GM12865 (cell line): Measurements from ENCODE around the gene XRCC1.

ENCODE experiments used
- DNase-seq: peaks from one replicate; pipeline ENCODE4 v3.0.0; 2010; ENCODE audit warnings: low read depth
- H3K4me3 ChIP-seq: 2 replicates; pipeline ENCODE4 v1.5.1; 2011; ENCODE audit warnings: mild to moderate bottlenecking, low read depth, low read length, control low read depth
- TF ChIP-seq, protein P1 (sequence below): IDR thresholded peaks from 2 replicates; pipeline ENCODE4 v1.5.1; 2011; ENCODE audit warnings: low read length, control low read depth, low read depth, inconsistent platforms; ENCODE audit not compliant: insufficient read depth; ENCODE audit errors: missing control alignments

The XRCC1 gene

DNA sequence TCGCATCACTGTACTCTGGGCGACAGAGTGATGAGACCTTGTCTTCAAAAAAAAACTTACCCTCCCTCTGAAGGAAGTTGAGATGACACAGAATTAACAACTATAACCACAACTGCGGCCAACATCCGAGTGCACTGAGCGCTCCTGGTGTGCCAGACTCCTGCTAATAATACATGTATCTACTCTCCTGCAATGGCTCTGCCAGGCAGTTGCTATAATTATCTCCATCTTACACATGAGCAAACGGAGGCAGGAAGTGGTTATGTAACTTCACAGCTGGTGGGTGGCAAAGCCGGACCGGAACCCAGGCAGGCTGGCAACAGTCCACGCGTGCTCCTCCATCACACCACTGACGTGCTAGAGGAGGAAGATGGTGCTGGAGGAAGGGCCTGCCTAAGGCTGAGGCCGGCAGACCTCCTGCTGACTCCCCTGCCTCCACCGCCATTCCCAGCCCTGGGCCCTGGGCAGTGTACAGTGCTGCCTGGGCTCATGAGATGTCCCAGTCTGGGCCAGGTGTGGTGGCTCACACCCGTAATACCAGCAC lies 12.6 kb downstream of the XRCC1 start:
- no peak overlapping the region for H3K4me3 ChIP-seq
- TF ChIP-seq, protein P1, sequence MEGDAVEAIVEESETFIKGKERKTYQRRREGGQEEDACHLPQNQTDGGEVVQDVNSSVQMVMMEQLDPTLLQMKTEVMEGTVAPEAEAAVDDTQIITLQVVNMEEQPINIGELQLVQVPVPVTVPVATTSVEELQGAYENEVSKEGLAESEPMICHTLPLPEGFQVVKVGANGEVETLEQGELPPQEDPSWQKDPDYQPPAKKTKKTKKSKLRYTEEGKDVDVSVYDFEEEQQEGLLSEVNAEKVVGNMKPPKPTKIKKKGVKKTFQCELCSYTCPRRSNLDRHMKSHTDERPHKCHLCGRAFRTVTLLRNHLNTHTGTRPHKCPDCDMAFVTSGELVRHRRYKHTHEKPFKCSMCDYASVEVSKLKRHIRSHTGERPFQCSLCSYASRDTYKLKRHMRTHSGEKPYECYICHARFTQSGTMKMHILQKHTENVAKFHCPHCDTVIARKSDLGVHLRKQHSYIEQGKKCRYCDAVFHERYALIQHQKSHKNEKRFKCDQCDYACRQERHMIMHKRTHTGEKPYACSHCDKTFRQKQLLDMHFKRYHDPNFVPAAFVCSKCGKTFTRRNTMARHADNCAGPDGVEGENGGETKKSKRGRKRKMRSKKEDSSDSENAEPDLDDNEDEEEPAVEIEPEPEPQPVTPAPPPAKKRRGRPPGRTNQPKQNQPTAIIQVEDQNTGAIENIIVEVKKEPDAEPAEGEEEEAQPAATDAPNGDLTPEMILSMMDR: no peak
- peak; percentile 82 for DNase-seq

DNA sequence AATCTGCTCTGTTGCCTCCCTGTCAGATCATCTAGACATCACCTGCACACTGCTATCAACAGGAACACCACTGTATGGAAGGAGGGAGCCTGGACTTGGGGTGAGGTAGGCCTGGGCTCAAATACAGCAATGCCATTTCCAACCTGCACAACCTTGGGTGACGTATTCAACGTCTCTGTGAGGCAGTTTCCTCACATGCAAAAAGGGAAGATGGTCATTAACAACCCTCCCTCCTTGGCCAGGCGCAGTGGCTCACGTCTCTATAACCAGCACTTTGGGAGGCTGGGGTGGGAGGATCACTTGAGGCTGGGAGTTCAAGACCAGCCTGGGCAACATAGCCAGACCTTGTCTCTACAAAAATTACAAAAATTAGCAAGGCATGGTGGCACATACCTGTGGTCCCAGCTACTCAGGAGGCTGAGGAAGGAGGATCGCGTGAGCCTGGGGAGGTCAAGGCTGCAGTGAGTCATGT lies 13.1 kb downstream of the XRCC1 start:
- no peak for DNase-seq
- H3K4me3 ChIP-seq: no peak overlapping the region
- TF ChIP-seq, protein P1: no peak

DNA sequence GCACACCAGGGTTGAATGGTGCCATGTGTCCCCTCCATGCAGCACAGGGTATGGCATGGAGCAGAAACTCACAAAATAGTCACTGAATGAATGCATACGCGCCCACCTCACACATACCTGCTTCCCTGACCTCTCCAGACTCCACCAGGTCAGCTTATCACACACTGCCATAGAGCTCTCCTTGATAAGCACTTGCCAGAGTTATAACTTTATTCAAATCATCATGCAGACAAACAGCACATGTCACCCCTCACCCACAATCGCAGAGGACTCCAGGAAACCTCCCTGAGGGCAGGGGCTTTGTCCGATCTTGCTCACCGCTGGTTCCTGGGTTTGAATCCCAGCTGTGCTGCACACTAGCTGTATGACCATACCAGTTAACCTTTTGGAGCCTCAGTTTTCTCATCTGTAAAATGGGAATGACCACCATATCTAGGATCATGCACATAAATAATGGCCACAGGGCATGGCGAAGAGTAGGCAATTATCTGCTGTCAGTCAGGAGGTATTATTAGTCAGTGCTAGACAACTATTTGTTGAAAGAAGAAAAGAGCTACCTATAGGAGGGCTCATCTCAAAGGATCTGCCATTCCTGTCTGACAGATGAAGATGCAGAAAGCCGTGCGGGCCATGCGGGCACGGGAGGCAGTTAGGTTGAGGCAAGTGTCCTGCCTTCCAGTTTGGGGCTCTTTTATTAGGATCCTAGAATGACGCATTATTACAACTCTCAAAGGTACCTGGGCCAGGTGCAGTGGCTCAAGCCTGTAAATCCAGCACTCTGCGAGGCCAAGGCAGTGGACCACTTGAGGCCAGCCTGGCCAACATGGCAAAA lies 14.0 kb downstream of the XRCC1 start:
- no peak for DNase-seq
- no peak overlapping the region for H3K4me3 ChIP-seq
- TF ChIP-seq, protein P1: no peak

DNA sequence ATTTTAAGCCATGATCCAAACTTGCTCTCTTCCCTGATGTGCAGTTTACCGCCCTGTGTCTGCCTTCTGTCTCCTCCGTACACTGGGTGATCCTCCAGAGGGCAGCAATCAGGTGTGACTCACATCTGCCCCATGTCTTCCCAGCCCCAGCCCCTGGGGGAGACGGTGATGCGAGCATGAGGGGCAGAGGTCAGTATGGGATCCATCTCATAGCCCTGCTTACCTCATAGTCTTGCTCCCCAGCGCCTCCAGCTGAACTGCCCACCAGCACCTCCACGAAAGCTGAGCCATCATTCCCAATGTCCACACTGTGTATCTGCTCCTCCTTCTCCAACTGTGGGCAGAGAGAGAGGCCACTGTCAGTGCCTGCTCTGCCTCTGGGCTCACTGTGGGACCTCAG lies 14.6 kb downstream of the XRCC1 start:
- TF ChIP-seq, protein P1: no peak
- H3K4me3 ChIP-seq: no peak overlapping the region
- no peak for DNase-seq

DNA sequence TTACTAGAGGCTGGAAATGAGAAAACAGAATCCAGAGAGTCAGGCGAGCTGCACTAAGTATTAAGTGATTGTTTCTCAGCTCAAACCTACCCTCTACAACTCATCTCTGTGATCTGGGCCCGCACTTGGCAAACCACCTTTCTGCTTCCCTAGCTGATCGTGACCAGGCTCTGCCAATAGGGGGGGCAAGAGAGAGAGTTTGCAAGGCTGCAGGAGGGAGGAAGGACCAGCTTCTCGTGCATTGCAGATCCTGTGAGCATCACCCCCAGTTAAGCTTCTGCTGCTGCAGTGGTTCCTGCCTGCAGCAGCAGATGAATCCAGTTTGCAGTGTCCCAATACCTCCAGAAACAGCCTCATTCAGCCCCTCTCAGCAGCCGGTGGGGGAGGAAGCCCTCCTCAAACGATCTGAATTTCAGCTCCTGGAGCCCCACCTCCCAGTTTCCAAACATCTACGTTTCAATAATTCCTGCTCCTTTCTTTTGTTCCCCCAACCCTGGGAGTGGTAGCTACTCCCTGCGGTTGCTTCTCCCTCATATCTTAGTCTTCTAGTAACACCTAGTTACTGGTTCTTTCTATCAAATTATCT lies 20.0 kb downstream of the XRCC1 start:
- TF ChIP-seq, protein P1: peak; percentile 90
- H3K4me3 ChIP-seq: no peak overlapping the region
- peak; percentile 80 for DNase-seq

DNA sequence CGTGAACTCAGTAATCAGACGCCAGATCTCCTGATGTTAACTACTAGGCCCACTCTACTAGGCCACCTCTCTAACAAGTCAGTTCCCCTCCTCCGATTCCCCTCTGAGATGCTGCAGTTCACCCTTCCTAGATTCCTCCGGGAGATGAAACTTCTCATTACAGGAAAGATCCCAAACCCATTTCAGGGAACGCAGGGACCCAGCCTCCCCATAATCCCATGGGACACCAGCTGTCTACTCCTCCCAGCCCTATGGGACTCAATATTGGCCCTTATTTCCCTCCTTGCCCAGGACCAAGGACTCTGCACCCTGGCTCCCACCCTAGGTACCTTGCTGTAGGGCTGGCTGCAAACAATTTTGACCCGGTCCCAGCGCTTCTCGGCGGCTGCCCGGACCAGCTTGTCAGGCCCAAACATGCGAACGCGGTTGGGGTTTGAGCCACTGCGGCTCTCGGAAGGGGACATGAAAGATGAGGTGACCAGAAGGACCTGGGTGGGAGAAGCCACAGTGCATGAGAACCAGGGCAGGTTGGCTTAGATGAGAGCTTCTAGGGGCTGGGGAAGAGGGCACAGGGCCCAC lies 20.9 kb downstream of the XRCC1 start:
- DNase-seq: no peak
- TF ChIP-seq, protein P1: no peak
- H3K4me3 ChIP-seq: no peak overlapping the region
